Subcutaneous abdominal adipose tissue (tissue), 5 donors: Measurements from ENCODE around the gene GNG7.

Source experiments
- H3K27ac ChIP-seq: one replicate; pipeline ENCODE4 v1.7.0; 2013; ENCODE audit warnings: low read depth, mild to moderate bottlenecking, inconsistent platforms, low read length, moderate library complexity
- H3K27me3 ChIP-seq, 5 donors: one replicate each; pipeline ENCODE4 v1.7.0; 2013; ENCODE audit warnings: low read length in 5 of 5, inconsistent platforms in 1 of 5; ENCODE audit not compliant: control insufficient read depth in 5 of 5, insufficient read depth in 4 of 5
- H3K36me3 ChIP-seq, 5 donors: one replicate each; pipeline ENCODE4 v1.7.0; 2013; ENCODE audit warnings: low read length in 5 of 5; ENCODE audit not compliant: control insufficient read depth in 5 of 5, insufficient read depth in 5 of 5
- H3K4me1 ChIP-seq, 5 donors: one replicate each; pipeline ENCODE4 v1.7.0; 2013; ENCODE audit warnings: low read length in 5 of 5, mild to moderate bottlenecking in 3 of 5, moderate library complexity in 1 of 5; ENCODE audit not compliant: control insufficient read depth in 5 of 5, insufficient read depth in 5 of 5
- H3K4me3 ChIP-seq, 5 donors: one replicate each; pipeline ENCODE4 v1.7.0; 2013; ENCODE audit warnings: low read length in 5 of 5, low read depth in 1 of 5
- H3K9ac ChIP-seq, 5 donors: one replicate each; pipeline ENCODE4 v1.7.0; 2013; ENCODE audit warnings: low read length in 5 of 5, mild to moderate bottlenecking in 4 of 5, moderate library complexity in 3 of 5
- H3K9me3 ChIP-seq, 5 donors: one replicate each; pipeline ENCODE4 v1.7.0; 2013; ENCODE audit warnings: low read length in 5 of 5; ENCODE audit not compliant: control insufficient read depth in 5 of 5
- donor health status: healthy.
- donor health status: healthy.
- donor health status: healthy.
- donor health status: healthy.
- donor health status: healthy.

The GNG7 gene

GRCh38 chr19:2727640-2727944 is 25.1 kb upstream of the GNG7 start:
- Histone ChIP-seq H3K27me3 (peaks cover 24 to 40% (median 30%) of the 10 kb centered on the region in 5 donors), H3K36me3 (peaks cover 0 to 9% (median 5%) of the 10 kb centered on the region in 5 donors), H3K4me3 (no peak overlapping the region), H3K4me1 (peaks cover 0 to 13% (median 3%) of the 10 kb centered on the region in 5 donors), H3K27ac (no peak overlapping the region), H3K9ac (no peak overlapping the region), H3K9me3 (no peaks in the 10 kb centered on the region)

- H3K4me3 ChIP-seq, result no peak overlapping the region
- peaks cover 26 to 45% (median 34%) of the 10 kb centered on the region in 5 donors for H3K27me3 ChIP-seq
Observed at GRCh38 chr19:2726904-2727639, 24.6 kb upstream of the GNG7 start.

GRCh38 chr19:2726160-2726855 is 23.8 kb upstream of the GNG7 start:
- peaks cover 0 to 19% (median 6%) of the 10 kb centered on the region in 5 donors for H3K4me1 ChIP-seq
- H3K4me3 ChIP-seq, result no peak overlapping the region
- H3K9ac ChIP-seq, result no peak overlapping the region
- H3K36me3 ChIP-seq, result no peaks in the 10 kb centered on the region
- peaks cover 30 to 52% (median 41%) of the 10 kb centered on the region in 5 donors for H3K27me3 ChIP-seq
- H3K9me3 ChIP-seq, result no peaks in the 10 kb centered on the region
- H3K27ac ChIP-seq, result no peak overlapping the region

More at GRCh38 chr19:2726904-2727639, 24.6 kb upstream of the GNG7 start:
- Histone ChIP-seq H3K4me1 (peaks cover 0 to 14% (median 3%) of the 10 kb centered on the region in 5 donors), H3K27ac (no peak overlapping the region), H3K9me3 (no peaks in the 10 kb centered on the region), H3K36me3 (peaks cover 0 to 4% (median 2%) of the 10 kb centered on the region in 5 donors), H3K9ac (no peak overlapping the region)

- H3K27me3 ChIP-seq, result peaks cover 35 to 65% (median 51%) of the 10 kb centered on the region in 5 donors
- H3K27ac ChIP-seq, result no peak overlapping the region
- H3K9me3 ChIP-seq, result no peaks in the 10 kb centered on the region
- no peak overlapping the region for H3K9ac ChIP-seq
- H3K4me3 ChIP-seq, result no peak overlapping the region
- H3K4me1 ChIP-seq, result peaks cover 0 to 31% (median 6%) of the 10 kb centered on the region in 5 donors
- no peaks in the 10 kb centered on the region for H3K36me3 ChIP-seq
Observed at GRCh38 chr19:2724148-2724557, 21.7 kb upstream of the GNG7 start.

- H3K9me3 ChIP-seq, result no peaks in the 10 kb centered on the region
- H3K36me3 ChIP-seq, result no peaks in the 10 kb centered on the region
- H3K4me1 ChIP-seq, result peaks cover 0 to 31% (median 6%) of the 10 kb centered on the region in 5 donors
- H3K9ac ChIP-seq, result no peak overlapping the region
- peaks cover 35 to 67% (median 51%) of the 10 kb centered on the region in 5 donors for H3K27me3 ChIP-seq
- no peak overlapping the region for H3K27ac ChIP-seq
- H3K4me3 ChIP-seq, result no peak overlapping the region
Observed at GRCh38 chr19:2723747-2724146, 21.3 kb upstream of the GNG7 start.

- H3K4me3 ChIP-seq, result no peak overlapping the region
- H3K27me3 ChIP-seq, result peaks cover 35 to 64% (median 51%) of the 10 kb centered on the region in 5 donors
- no peaks in the 10 kb centered on the region for H3K9me3 ChIP-seq
- H3K36me3 ChIP-seq, result no peaks in the 10 kb centered on the region
- H3K4me1 ChIP-seq, result peaks cover 0 to 31% (median 6%) of the 10 kb centered on the region in 5 donors
- no peak overlapping the region for H3K9ac ChIP-seq
- no peak overlapping the region for H3K27ac ChIP-seq
Observed at GRCh38 chr19:2723345-2723715, 20.8 kb upstream of the GNG7 start.

- no peak overlapping the region for H3K4me3 ChIP-seq
- no peak overlapping the region for H3K9ac ChIP-seq
- peaks cover 0 to 31% (median 6%) of the 10 kb centered on the region in 5 donors for H3K4me1 ChIP-seq
- H3K27ac ChIP-seq, result no peak overlapping the region
- H3K27me3 ChIP-seq, result peaks cover 34 to 64% (median 49%) of the 10 kb centered on the region in 5 donors
- H3K36me3 ChIP-seq, result no peaks in the 10 kb centered on the region
- H3K9me3 ChIP-seq, result no peaks in the 10 kb centered on the region
Observed at GRCh38 chr19:2722541-2723344, 20.2 kb upstream of the GNG7 start.

- Histone ChIP-seq H3K4me3 (peak overlapping the region in 1 of 5 donors; percentile 5), H3K9ac (no peak overlapping the region), H3K27me3 (peaks cover 25 to 61% (median 45%) of the 10 kb centered on the region in 5 donors), H3K27ac (no peak overlapping the region), H3K9me3 (no peaks in the 10 kb centered on the region), H3K4me1 (peaks cover 0 to 31% (median 6%) of the 10 kb centered on the region in 5 donors), H3K36me3 (no peaks in the 10 kb centered on the region)
Observed at GRCh38 chr19:2721570-2722540, 19.4 kb upstream of the GNG7 start.
